Sigmoid colon (tissue), 4 donors: Measurements from ENCODE around the gene SUSD1.

Experiments used
- CTCF ChIP-seq, 4 experiments: fragments of 450-650 bp in 3 of 4; fragments of 200-600 bp in 1 of 4; IDR thresholded peaks; one replicate each; pipeline ENCODE4 v1.5.1; 2016 to 2019; ENCODE audit warnings: antibody characterized with exemption in 4 of 4, mild to moderate bottlenecking in 3 of 4, moderate library complexity in 2 of 4
- POLR2AphosphoS5 ChIP-seq, 4 donors: sonication (generic); formaldehyde crosslinking; IDR thresholded peaks; one replicate each; pipeline ENCODE4 v1.6.1; 2017; ENCODE audit warnings: antibody characterized with exemption in 4 of 4

GRCh38 chr9:112006361-112007020, 168.6 kb downstream of the SUSD1 start:
- TF ChIP-seq POLR2AphosphoS5 (IDR thresholded peaks at IDR 0.05) (no peak), CTCF (IDR thresholded peaks at IDR 0.05) (no peak)
